HG02763 (cell line): ENCODE data around the gene C1orf50.

Source experiments
- ATAC-seq: cut with Tn5 transposase; IDR thresholded peaks from one replicate; pipeline ENCODE4 v1.9.1; 2021; ENCODE audit warnings: mild to moderate bottlenecking, moderate library complexity; ENCODE audit not compliant: unreplicated experiment

Gene C1orf50

GRCh38 chr1:42758641-42759040 is 8.4 kb upstream of the C1orf50 start:
- ATAC-seq = no peak

GRCh38 chr1:42759114-42759513 is 7.9 kb upstream of the C1orf50 start:
- no peak for ATAC-seq

- ATAC-seq = no peak
Observed at GRCh38 chr1:42761567-42761966, 5.5 kb upstream of the C1orf50 start.

GRCh38 chr1:42762269-42762668 is 4.8 kb upstream of the C1orf50 start:
- no peak for ATAC-seq

GRCh38 chr1:42765269-42765668 is 1.8 kb upstream of the C1orf50 start:
- ATAC-seq = no peak

GRCh38 chr1:42765832-42766740 is 963 bp upstream of the C1orf50 start:
- peak; percentile 19 for ATAC-seq

GRCh38 chr1:42767510-42768000 is 506 bp downstream of the C1orf50 start:
- no peak for ATAC-seq

GRCh38 chr1:42768172-42768571 is 1.1 kb downstream of the C1orf50 start:
- no peak for ATAC-seq

- no peak for ATAC-seq
Observed at GRCh38 chr1:42769811-42770210, 2.8 kb downstream of the C1orf50 start.

- no peak for ATAC-seq
Observed at GRCh38 chr1:42773420-42773819, 6.4 kb downstream of the C1orf50 start.

- ATAC-seq = no peak
Observed at GRCh38 chr1:42774928-42775526, 8.0 kb downstream of the C1orf50 start.

- no peak for ATAC-seq
Observed at GRCh38 chr1:42776502-42776901, 9.5 kb downstream of the C1orf50 start.

GRCh38 chr1:42777852-42778251 is 10.8 kb downstream of the C1orf50 start:
- no peak for ATAC-seq

GRCh38 chr1:42779725-42780124 is 12.7 kb downstream of the C1orf50 start:
- no peak for ATAC-seq

- ATAC-seq = no peak
Observed at GRCh38 chr1:42780176-42780575, 13.1 kb downstream of the C1orf50 start.

- no peak for ATAC-seq
Observed at GRCh38 chr1:42783092-42783491, 16.0 kb downstream of the C1orf50 start.

- no peak for ATAC-seq
Observed at GRCh38 chr1:42784547-42784945, 17.5 kb downstream of the C1orf50 start.

- no peak for ATAC-seq
Observed at GRCh38 chr1:42784946-42785693, 18.1 kb downstream of the C1orf50 start, which contains the start of gene TMEM269. Gene TMEM269, plus strand, starts transcription at chr1:42784991. Its CDS starts 4,903 bp downstream, at chr1:42789894.

- ATAC-seq = no peak
Observed at GRCh38 chr1:42786097-42786496, 19.0 kb downstream of the C1orf50 start.

GRCh38 chr1:42788021-42788420 is 21.0 kb downstream of the C1orf50 start:
- no peak for ATAC-seq

- no peak for ATAC-seq
Observed at GRCh38 chr1:42793824-42794223, 26.8 kb downstream of the C1orf50 start.
